Skeletal muscle satellite cell (primary cell): ENCODE results near the gene RTKN.
"Not testable (repeated sequence)": the region's sequence is repeated elsewhere in the genome, so short reads cannot be mapped to it uniquely, and the experiment has no call there.

Source experiments
- H3K27me3 ChIP-seq: 2 replicates; pipeline ENCODE4 v1.7.0; 2013; ENCODE audit warnings: low read length; ENCODE audit not compliant: control insufficient read depth, insufficient read depth
- H3K36me3 ChIP-seq: 2 replicates; pipeline ENCODE4 v1.7.0; 2013; ENCODE audit warnings: mild to moderate bottlenecking, control low read depth, low read length; ENCODE audit not compliant: insufficient read depth
- H3K4me1 ChIP-seq: 2 replicates; pipeline ENCODE4 v1.7.0; 2013; ENCODE audit warnings: low read length; ENCODE audit not compliant: control insufficient read depth, insufficient read depth
- H3K4me2 ChIP-seq: 2 replicates; pipeline ENCODE4 v1.7.0; 2013; ENCODE audit warnings: mild to moderate bottlenecking, low read length
- H3K4me3 ChIP-seq: 2 replicates; pipeline ENCODE4 v1.7.0; 2013; ENCODE audit warnings: low read length
- H3K9ac ChIP-seq: 2 replicates; pipeline ENCODE4 v1.7.0; 2013; ENCODE audit warnings: mild to moderate bottlenecking, low read depth, low read length, moderate library complexity
- H3K9me3 ChIP-seq: replicated peaks from 2 replicates; pipeline ENCODE4 v1.7.0; 2013; ENCODE audit warnings: mild to moderate bottlenecking, control low read depth, low read length

Gene RTKN

GRCh38 chr2:74429487-74430451 lies 12.0 kb downstream of the RTKN start:
- H3K36me3 ChIP-seq: peaks cover 64% of the 10 kb centered on the region
- H3K4me3 ChIP-seq: no peak overlapping the region
- no peak overlapping the region for H3K9ac ChIP-seq
- H3K27me3 ChIP-seq: no peaks in the 10 kb centered on the region
- no peaks in the 10 kb centered on the region for H3K9me3 ChIP-seq
- H3K4me2 ChIP-seq: no peak overlapping the region
- peaks cover 6% of the 10 kb centered on the region for H3K4me1 ChIP-seq

DNA sequence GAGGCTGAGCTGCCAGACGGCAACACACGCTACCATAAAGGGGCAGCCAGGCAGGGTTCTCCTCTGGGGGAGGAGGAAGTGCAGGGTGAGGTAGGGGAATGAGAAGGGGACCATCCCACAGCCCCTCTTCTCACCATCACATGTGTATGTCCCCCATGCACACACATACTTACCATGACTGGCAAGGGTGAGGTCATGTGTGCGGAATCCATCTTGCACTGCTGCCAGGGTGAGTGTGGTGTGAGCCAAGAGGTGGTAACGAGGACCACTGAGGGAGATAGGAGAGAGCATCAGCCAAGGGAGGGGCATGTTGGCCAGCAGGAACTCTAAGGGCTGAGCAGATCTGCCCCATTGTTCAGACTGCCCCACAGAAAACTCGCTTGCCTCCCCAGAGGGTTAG lies 13.1 kb downstream of the RTKN start:
- Histone ChIP-seq H3K36me3 (peaks cover 69% of the 10 kb centered on the region), H3K9me3 (no peaks in the 10 kb centered on the region), H3K4me1 (peaks cover 11% of the 10 kb centered on the region), H3K4me3 (no peak overlapping the region), H3K27me3 (no peaks in the 10 kb centered on the region), H3K9ac (no peak overlapping the region), H3K4me2 (no peak overlapping the region)

DNA sequence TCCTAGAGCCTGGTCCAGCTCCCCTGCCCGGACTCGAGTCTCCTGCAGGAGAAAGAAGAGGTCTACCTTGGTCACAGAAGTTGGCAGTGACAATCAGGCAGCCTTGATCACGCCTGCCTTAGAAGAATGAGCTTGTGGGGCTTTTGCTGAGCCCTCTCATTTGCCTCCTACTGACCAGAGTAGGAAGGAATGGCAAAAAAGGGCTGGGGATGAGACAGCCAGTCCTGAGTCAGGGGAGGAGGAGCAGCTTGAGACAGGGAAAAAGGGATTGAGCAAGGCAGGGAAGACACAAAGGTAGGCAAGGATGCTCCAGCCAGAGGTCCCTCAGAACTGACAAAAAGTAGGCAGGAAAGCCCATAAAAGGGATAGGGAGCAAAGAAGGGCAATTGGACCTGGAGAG lies 14.2 kb downstream of the RTKN start:
- Histone ChIP-seq H3K9me3 (no peaks in the 10 kb centered on the region), H3K4me2 (no peak overlapping the region), H3K36me3 (peaks cover 69% of the 10 kb centered on the region), H3K4me1 (peaks cover 11% of the 10 kb centered on the region), H3K27me3 (no peaks in the 10 kb centered on the region), H3K9ac (no peak overlapping the region), H3K4me3 (no peak overlapping the region)

DNA sequence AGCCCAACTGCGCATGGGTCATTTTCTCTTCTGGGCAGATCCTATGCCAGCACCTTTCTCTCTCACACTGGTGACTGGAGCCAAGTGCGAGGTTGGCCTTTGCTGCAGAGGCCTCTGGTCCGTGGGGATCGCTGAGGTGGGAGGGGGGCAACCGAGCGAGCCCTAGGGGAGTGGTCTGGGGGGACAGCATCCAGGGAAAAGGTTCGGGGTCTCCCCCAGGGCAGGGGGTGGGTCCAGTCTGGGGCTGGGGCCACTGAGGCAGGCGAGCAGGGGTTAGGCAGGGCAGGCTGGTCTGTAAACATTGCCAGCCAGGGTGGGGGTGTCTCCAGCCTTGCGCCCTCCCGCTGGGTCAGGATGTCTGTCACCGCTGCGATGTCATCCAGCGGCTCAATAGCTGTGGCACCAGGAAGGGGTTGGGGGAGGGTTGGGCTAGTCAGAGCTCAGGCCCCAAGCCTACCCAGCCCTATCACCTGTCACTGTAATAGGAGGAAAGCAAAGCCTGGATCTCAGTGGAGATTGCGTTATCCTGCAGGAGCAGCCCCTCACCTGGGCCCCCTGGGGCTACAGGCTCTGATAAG lies 15.5 kb downstream of the RTKN start:
- H3K9ac ChIP-seq: no peak overlapping the region
- H3K36me3 ChIP-seq: peaks cover 57% of the 10 kb centered on the region

DNA sequence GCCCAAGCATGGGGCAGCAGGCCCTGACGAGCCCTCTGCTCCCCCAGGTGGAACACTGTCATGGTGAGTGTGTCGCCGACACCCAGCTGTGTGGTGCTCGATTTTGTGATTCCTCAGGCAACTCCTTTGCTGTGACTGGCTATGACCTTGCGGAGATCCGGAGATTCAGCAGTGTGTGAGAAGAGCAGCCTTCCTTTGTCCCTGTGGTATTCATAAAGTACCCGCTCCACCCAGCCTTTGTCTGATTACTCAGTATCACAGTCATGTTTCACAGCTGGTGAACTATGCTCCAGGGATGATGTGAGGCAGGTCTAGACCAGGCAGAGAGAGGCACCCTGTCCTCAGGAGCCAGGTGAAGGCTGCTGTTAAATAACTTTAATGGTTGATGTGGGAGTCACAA lies 16.2 kb downstream of the RTKN start:
- Histone ChIP-seq H3K4me1 (peaks cover 19% of the 10 kb centered on the region), H3K9ac (no peak overlapping the region), H3K36me3 (peaks cover 50% of the 10 kb centered on the region), H3K9me3 (no peaks in the 10 kb centered on the region), H3K4me3 (no peak overlapping the region), H3K27me3 (no peaks in the 10 kb centered on the region), H3K4me2 (no peak overlapping the region)

More for the DNA sequence above, 15.5 kb downstream of the RTKN start:
- Histone ChIP-seq H3K9me3 (no peaks in the 10 kb centered on the region), H3K4me2 (no peak overlapping the region), H3K4me3 (no peak overlapping the region), H3K4me1 (peaks cover 16% of the 10 kb centered on the region), H3K27me3 (no peaks in the 10 kb centered on the region)

DNA sequence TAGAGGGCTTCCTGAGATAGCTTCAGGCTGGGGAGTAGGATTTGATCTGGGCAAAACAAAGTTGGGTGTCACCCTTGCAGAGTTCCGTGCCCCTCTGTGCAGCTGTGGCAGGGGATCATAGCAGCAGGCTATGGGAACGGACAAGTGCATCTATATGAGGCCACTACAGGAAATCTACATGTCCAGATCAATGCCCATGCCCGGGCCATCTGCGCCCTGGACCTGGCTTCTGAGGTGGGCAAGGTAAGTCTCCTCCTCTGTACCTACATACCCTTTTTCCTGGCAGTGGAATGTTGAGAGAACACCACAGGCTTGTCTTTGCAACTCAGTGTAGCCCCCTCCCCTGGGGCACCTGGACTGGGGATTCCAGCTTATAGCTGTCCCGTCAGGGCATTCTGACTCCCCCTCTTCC lies 16.7 kb downstream of the RTKN start:
- Histone ChIP-seq H3K9me3 (no peaks in the 10 kb centered on the region), H3K9ac (no peak overlapping the region), H3K27me3 (no peaks in the 10 kb centered on the region), H3K36me3 (peaks cover 45% of the 10 kb centered on the region), H3K4me3 (no peak overlapping the region), H3K4me2 (no peak overlapping the region), H3K4me1 (peaks cover 19% of the 10 kb centered on the region)

- no peak overlapping the region for H3K4me3 ChIP-seq
- peaks cover 19% of the 10 kb centered on the region for H3K4me1 ChIP-seq
- no peaks in the 10 kb centered on the region for H3K27me3 ChIP-seq
- no peak overlapping the region for H3K9ac ChIP-seq
- H3K4me2 ChIP-seq: no peak overlapping the region
- no peaks in the 10 kb centered on the region for H3K9me3 ChIP-seq
- peaks cover 39% of the 10 kb centered on the region for H3K36me3 ChIP-seq
Measured at GRCh38 chr2:74424139-74424992, 17.4 kb downstream of the RTKN start.

DNA sequence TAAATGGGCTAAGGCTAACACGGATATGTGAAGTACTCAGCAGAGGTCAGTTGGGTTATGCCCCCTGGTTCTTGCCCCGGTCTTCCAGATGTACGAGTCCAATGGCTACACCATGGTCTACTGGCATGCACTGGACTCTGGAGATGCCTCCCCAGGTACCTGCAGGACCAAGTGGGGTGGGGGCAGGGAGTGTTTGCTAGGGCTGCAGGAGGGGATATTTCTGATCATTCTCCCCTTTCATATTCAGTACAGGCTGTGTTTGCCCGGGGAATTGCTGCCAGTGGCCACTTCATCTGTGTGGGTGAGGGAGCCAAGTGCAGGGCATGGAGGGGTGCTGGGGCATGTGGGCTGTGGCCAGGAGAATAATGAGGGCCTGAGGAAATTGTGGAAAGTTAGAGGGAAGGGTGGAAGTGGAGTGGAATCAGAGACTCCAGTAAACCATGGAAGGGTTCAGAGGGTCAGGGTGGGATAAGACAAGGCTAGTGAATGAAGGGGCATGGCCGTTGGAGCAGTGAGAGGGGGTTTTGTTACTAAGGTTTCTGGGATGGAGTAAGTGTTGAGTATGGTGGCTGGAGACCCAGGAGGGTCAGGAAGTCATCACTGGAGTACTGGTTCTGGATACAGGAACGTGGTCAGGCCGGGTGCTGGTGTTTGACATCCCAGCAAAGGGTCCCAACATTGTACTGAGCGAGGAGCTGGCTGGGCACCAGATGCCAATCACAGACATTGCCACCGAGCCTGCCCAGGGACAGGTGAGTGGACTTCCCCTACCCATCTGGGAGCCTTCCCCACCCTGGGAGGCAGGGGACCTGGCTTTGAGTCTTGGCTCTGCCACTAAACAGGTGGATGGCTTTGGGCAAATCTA lies 18.3 kb downstream of the RTKN start:
- H3K9me3 ChIP-seq: no peaks in the 10 kb centered on the region
- peaks cover 30% of the 10 kb centered on the region for H3K36me3 ChIP-seq
- H3K4me1 ChIP-seq: peaks cover 19% of the 10 kb centered on the region
- H3K4me3 ChIP-seq: no peak overlapping the region
- no peaks in the 10 kb centered on the region for H3K27me3 ChIP-seq
- no peak overlapping the region for H3K9ac ChIP-seq
- H3K4me2 ChIP-seq: no peak overlapping the region

DNA sequence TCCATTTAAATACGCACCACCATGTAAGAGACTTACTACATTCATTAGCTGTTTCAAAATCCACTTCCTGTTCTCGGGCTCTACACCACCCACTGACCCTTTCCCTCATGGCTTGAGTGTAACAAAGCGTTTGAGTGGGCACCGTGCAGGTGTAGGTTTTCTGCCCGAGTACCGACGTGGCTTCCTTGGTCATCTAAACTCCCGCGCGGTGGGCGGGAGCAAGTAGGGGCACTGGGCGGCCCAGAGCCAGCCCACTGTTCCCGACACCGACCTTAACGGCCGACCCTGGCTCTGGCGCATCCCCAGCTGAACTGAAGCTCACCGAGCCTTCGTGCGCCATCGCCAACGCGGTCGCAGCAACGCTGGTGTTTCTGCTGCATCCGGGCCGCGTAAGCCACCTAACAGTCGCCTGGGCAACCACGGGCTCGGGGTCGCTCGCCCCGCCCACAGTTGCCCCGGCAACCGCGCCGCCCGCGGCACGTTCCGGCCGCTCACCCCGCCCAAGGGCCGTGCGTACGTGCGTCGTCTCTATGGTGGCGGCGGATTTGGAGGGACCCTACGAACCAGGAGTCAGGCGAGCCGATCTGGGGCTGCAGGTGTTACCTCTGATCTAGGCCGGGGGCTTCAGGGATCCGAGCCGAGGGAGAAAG lies 20.4 kb downstream of the RTKN start, which contains the start of the genes C2orf81 and WDR54:
C2orf81 (minus strand) TSS at position 399 of the 650 bp plus-strand sequence; CDS start at position 340, 59 bp downstream.
WDR54 (plus strand) TSS at position 510 of the 650 bp plus-strand sequence. CDS start 424 bp downstream, outside the sequence.
- Histone ChIP-seq H3K36me3 (peaks cover 14% of the 10 kb centered on the region), H3K9me3 (no peaks in the 10 kb centered on the region), H3K27me3 (no peaks in the 10 kb centered on the region), H3K4me2 (peak within 1 kb of the TSS; percentile 99), H3K4me3 (peak within 1 kb of the TSS; percentile 89), H3K4me1 (peaks cover 19% of the 10 kb centered on the region), H3K9ac (peak within 1 kb of the TSS; percentile 81)

DNA sequence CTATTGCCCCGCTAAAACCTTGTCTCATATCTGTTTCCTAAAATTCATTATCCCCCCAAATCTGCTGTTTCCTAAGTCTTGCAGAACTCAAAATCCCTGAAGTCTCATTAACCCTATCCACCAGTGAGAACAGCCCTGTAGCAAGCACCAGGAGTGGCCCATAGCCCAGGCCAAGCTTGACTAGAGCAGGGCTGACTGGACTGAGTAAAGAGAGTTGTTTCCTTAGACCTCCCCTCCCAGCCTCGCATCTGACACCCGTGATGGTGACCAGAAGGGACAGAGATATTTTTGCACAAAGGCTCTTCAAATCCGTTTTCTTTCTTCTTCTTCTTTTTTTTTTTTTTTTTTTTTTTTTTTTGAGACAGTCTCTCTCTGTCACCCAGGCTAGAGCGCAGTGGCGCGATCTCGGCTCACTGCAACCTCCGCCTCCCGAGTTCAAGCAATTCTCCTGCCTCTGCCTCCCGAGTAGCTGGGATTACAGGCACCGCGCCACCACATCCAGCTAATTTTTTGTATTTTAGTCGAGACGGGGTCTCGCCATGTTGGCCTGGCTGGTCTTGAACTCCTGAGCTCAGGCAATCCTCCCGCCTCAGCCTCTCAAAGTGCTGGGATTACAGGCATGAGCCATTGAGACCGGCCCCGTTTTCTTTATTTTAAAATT lies 21.2 kb downstream of the RTKN start:
- H3K9ac ChIP-seq: peak overlapping the region; percentile 81

More for the DNA sequence above, 21.2 kb downstream of the RTKN start:
- not testable (repeated sequence) for H3K9me3 ChIP-seq, H3K27me3 ChIP-seq
- H3K4me3 ChIP-seq: peak overlapping the region; percentile 89
- peaks cover 13% of the 10 kb centered on the region for H3K36me3 ChIP-seq
- peaks cover 20% of the 10 kb centered on the region for H3K4me1 ChIP-seq
- peak overlapping the region; percentile 99 for H3K4me2 ChIP-seq
